Measurements from ENCODE around the gene LIPC.

DNA sequence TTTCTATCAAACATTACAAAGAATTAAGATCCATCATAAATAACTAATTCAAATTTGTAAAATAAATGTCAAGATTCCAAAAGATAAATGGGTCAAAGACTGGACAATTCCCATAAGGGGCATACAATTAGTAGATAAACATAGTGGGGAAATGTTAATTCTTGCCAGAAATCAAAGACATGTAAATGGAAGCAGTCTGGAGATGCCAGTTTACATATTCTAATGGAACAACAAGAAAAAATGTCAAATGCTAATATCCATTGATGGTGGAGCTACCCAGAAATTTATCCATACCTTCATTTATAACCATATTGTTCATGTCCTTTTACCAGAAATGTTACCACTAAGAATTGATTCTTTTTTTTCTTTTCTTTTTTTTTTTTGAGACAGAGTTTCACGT lies 13.7 kb upstream of the LIPC start:
- no peak for TF ChIP-seq POLR2A (IDR thresholded peaks at IDR 0.05; ENCODE audit: low read length)
- no peak for TF ChIP-seq GATA1 (IDR thresholded peaks at IDR 0.05; ENCODE audit: low read depth, low read length)

Measured in erythroblast (primary cell).